WI38 (cell line): ENCODE results near the gene GALNT2.

Source experiments
- H3K4me3 ChIP-seq: 2 replicates; pipeline ENCODE4 v1.5.1; 2011; ENCODE audit warnings: low read depth, mild to moderate bottlenecking, control low read depth, low read length
- CTCF ChIP-seq: IDR thresholded peaks from 2 replicates; pipeline ENCODE4 v1.5.1; 2012; ENCODE audit warnings: low read depth, mild to moderate bottlenecking, control low read depth, low read length

Gene GALNT2

GRCh38 chr1:230091473-230092231, 24.6 kb downstream of the GALNT2 start:
- TF ChIP-seq CTCF = no peak

DNA sequence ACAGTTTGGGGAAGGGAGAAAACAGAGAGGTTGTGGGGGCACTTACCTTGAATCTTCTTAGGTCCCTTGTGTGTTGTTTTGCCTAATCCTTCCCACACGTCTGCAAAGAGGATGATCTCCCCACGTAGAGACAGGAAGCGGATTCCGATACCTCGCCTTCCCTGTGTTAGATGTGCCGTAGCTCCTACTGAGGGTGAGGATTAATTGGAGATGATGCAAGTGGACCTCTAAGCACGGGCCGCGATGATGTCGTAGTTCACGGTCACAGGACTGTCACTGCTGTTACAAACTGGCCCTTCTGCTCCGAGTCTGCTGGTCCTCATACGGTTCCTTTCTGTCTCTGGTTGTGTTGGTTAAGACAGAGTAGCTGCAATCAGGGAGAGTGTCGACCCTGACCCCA, 27.7 kb downstream of the GALNT2 start:
- H3K4me3 ChIP-seq = no peak overlapping the region
- no peak for TF ChIP-seq CTCF

More at GRCh38 chr1:230091473-230092231, 24.6 kb downstream of the GALNT2 start:
- H3K4me3 ChIP-seq = no peak overlapping the region

DNA sequence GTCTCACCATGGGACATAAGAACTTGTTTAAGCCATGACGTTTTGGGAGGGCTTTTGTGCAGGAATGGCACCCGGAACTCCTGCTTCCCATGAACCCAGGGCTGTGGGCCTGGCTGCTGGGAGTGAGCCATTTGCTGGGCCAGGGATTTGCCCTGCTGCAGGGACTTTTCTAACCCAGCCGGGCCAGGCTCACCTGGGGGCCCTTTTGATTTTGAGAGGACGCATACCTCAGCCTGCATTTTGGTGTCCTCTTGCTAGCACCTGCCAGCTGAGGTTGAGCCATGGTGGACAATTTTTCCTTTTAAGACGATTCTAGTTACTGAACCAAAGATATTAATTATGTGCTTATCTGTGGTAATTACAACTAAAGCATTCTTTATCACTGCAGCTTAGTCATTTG, 28.9 kb downstream of the GALNT2 start:
- no peak overlapping the region for H3K4me3 ChIP-seq
- TF ChIP-seq CTCF = no peak

DNA sequence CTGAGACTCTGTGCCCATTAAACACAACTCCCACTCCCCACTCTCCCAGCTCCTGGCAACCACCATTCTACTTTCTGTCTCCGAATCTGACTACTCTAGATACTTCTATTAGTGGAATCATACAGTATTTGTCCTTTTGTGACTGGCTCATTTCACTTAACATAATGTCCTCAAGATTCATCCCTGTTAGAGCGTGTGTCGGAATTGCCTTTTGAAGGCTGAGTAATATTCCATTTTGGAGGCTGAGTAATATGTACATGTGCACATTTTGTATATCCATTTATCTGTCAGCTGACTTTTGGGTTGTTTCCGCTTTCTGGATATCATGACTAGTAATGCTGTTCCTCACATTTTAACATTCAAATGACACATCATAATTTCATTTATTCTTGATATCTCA, 30.3 kb downstream of the GALNT2 start:
- H3K4me3 ChIP-seq = no peak overlapping the region
- TF ChIP-seq CTCF = no peak

DNA sequence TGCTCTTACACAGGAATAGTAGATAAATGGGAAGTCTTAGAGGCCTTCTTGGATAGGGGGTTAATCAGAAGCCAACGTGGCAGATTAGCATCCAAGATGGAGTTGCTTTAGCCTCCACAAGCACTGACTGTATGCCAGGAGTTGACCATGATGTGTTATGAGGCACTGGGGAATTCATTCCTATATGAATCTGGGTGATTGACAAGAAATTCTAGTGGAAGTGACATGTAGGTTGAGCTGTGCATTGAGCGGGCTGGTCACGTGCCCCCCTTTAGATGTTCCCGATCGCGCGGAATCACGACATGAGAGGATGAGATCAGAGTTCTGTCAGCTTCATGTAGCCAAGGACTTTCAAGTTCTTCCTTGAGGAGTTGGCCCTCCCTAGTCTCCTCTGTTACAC, 31.7 kb downstream of the GALNT2 start:
- no peak overlapping the region for H3K4me3 ChIP-seq
- no peak for TF ChIP-seq CTCF

DNA sequence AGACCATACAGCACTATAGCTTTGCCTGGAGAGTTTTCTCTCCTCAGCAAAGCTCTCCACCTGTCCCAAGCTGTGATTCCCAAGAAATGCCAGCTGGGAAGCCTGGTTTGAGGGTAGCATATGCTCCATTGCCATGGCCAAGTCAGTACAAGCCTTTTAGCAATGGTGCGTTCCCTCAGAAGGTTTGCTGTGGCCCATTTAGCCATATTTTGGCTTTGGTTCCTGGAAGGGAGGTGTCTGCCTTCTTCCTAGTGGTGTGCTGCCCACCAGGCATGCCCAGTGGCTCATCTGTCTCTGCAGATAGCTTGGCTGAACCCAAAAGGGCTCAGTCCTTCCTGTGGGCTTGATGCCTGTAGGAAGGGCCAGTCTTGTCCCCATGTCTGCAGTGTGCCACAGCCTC, 32.4 kb downstream of the GALNT2 start:
- no peak for TF ChIP-seq CTCF
- H3K4me3 ChIP-seq = no peak overlapping the region

DNA sequence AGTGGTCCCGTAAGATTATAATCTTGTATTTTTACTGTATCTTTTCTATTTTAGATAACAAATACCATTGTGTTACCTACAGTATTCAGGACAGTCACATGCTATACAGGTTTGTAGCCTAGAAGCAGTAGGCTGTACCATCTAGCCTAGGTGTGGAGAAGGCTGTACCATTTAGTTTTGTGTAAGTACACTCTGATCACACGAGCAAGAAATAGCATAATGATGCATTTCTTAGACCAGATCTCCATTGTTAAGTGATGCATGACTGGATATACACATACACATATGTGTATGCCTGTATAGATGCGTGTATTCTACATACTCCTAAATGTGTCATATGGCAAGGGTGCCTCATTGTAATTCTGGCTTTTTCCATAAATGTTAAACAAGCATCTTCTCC, 33.9 kb downstream of the GALNT2 start:
- TF ChIP-seq CTCF = no peak
- H3K4me3 ChIP-seq = no peak overlapping the region
